PC-3 (cell line): ENCODE data around the gene ARHGDIG.

Experiments
- EZH2 ChIP-seq: fragments of 300-600 bp; sonication (generic); IDR thresholded peaks from one replicate; pipeline ENCODE4 v1.6.1; 2017; ENCODE audit warnings: antibody characterized with exemption, mild to moderate bottlenecking, low read length; ENCODE audit not compliant: unreplicated experiment
- EZH2phosphoT487 ChIP-seq: fragments of 300-600 bp; sonication (generic); IDR thresholded peaks from 2 replicates; pipeline ENCODE4 v1.6.1; 2018; ENCODE audit warnings: mild to moderate bottlenecking, antibody characterized with exemption, low read length, borderline replicate concordance
- TF ChIP-seq, protein P1 (sequence below): fragments of 300-600 bp; sonication (generic); conservative IDR thresholded peaks from 2 replicates; pipeline ENCODE4 v1.5.1; 2017; ENCODE audit warnings: antibody characterized with exemption, low read depth, mild to moderate bottlenecking, low read length

DNA sequence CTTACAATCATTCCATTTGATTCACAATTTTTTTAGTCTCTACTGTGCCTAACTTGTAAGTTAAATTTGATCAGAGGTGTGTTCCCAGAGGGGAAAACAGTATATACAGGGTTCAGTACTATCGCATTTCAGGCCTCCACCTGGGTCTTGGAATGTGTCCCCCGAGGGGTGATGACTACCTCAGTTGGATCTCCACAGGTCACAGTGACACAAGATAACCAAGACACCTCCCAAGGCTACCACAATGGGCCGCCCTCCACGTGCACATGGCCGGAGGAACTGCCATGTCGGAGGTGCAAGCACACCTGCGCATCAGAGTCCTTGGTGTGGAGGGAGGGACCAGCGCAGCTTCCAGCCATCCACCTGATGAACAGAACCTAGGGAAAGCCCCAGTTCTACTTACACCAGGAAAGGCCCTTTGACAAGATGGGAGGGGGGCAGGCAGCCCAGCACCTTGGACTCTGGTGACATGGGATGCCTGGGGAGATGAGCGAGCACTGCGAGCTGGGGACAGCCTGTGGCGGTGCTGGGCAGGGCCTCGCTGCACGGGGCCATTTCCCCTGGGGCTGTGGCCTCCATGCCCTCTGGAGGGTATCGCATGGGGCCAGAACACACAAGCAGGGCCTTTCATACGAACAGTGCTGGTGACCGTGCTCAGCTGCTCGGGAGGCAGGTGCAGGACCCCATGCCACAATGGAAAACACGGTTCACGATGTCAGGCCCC is 36.5 kb downstream of the ARHGDIG start:
- TF ChIP-seq, protein P1, sequence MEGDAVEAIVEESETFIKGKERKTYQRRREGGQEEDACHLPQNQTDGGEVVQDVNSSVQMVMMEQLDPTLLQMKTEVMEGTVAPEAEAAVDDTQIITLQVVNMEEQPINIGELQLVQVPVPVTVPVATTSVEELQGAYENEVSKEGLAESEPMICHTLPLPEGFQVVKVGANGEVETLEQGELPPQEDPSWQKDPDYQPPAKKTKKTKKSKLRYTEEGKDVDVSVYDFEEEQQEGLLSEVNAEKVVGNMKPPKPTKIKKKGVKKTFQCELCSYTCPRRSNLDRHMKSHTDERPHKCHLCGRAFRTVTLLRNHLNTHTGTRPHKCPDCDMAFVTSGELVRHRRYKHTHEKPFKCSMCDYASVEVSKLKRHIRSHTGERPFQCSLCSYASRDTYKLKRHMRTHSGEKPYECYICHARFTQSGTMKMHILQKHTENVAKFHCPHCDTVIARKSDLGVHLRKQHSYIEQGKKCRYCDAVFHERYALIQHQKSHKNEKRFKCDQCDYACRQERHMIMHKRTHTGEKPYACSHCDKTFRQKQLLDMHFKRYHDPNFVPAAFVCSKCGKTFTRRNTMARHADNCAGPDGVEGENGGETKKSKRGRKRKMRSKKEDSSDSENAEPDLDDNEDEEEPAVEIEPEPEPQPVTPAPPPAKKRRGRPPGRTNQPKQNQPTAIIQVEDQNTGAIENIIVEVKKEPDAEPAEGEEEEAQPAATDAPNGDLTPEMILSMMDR, result no peak
- TF ChIP-seq EZH2phosphoT487, result no peak
- no peak for TF ChIP-seq EZH2
